ENCODE data around the gene FSD2.

Gene FSD2

GRCh38 chr15:82810061-82810889 is 4.4 kb upstream of the FSD2 start:
- TF ChIP-seq GATA3 (IDR thresholded peaks at IDR 0.05; ENCODE audit: low read depth, low read length) (no peak), GATA2 (IDR thresholded peaks at IDR 0.05; ENCODE audit: low read depth, low read length) (no peak)

GRCh38 chr15:82809308-82810060 is 3.6 kb upstream of the FSD2 start, which contains the start of gene WHAMM:
TSS of gene WHAMM (plus strand) at chr15:82809628. CDS start at chr15:82809727, 99 bp downstream.
- TF ChIP-seq GATA2 (IDR thresholded peaks at IDR 0.05; ENCODE audit: low read depth, low read length) (no peak), GATA3 (IDR thresholded peaks at IDR 0.05; ENCODE audit: low read depth, low read length) (no peak)

- TF ChIP-seq GATA3 (IDR thresholded peaks at IDR 0.05; ENCODE audit: low read depth, low read length) (no peak), GATA2 (IDR thresholded peaks at IDR 0.05; ENCODE audit: low read depth, low read length) (no peak)
These were observed 2.8 kb upstream of the FSD2 start for GRCh38 chr15:82808634-82809041.

- no peak for TF ChIP-seq GATA2 (IDR thresholded peaks at IDR 0.05; ENCODE audit: low read depth, low read length)
- no peak for TF ChIP-seq GATA3 (IDR thresholded peaks at IDR 0.05; ENCODE audit: low read depth, low read length)
These were observed 2.2 kb upstream of the FSD2 start for GRCh38 chr15:82807920-82808633.

GRCh38 chr15:82804575-82804949 is 1.3 kb downstream of the FSD2 start:
- no peak for TF ChIP-seq GATA3 (IDR thresholded peaks at IDR 0.05; ENCODE audit: low read depth, low read length)
- TF ChIP-seq GATA2 (IDR thresholded peaks at IDR 0.05; ENCODE audit: low read depth, low read length), result no peak

GRCh38 chr15:82803793-82804574 is 1.9 kb downstream of the FSD2 start:
- TF ChIP-seq GATA2 (IDR thresholded peaks at IDR 0.05; ENCODE audit: low read depth, low read length) (no peak), GATA3 (IDR thresholded peaks at IDR 0.05; ENCODE audit: low read depth, low read length) (no peak)

GRCh38 chr15:82802497-82802896 is 3.4 kb downstream of the FSD2 start:
- no peak for TF ChIP-seq GATA2 (IDR thresholded peaks at IDR 0.05; ENCODE audit: low read depth, low read length)

- TF ChIP-seq GATA2 (IDR thresholded peaks at IDR 0.05; ENCODE audit: low read depth, low read length) (no peak), GATA3 (IDR thresholded peaks at IDR 0.05; ENCODE audit: low read depth, low read length) (no peak)
These were observed 6.6 kb downstream of the FSD2 start for GRCh38 chr15:82799183-82799841.

- TF ChIP-seq GATA3 (IDR thresholded peaks at IDR 0.05; ENCODE audit: low read depth, low read length) (no peak), GATA2 (IDR thresholded peaks at IDR 0.05; ENCODE audit: low read depth, low read length) (no peak)
These were observed 7.2 kb downstream of the FSD2 start for GRCh38 chr15:82798531-82799166.

- TF ChIP-seq GATA2 (IDR thresholded peaks at IDR 0.05; ENCODE audit: low read depth, low read length) (no peak), GATA3 (IDR thresholded peaks at IDR 0.05; ENCODE audit: low read depth, low read length) (no peak)
These were observed 7.8 kb downstream of the FSD2 start for GRCh38 chr15:82798104-82798503.

GRCh38 chr15:82793737-82794136 is 12.1 kb downstream of the FSD2 start:
- no peak for TF ChIP-seq GATA2 (IDR thresholded peaks at IDR 0.05; ENCODE audit: low read depth, low read length)
- no peak for TF ChIP-seq GATA3 (IDR thresholded peaks at IDR 0.05; ENCODE audit: low read depth, low read length)

- TF ChIP-seq GATA3 (IDR thresholded peaks at IDR 0.05; ENCODE audit: low read depth, low read length) (no peak), GATA2 (IDR thresholded peaks at IDR 0.05; ENCODE audit: low read depth, low read length) (no peak)
These were observed 13.8 kb downstream of the FSD2 start for GRCh38 chr15:82792068-82792467.

- TF ChIP-seq GATA3 (IDR thresholded peaks at IDR 0.05; ENCODE audit: low read depth, low read length), result no peak
These were observed 15.5 kb downstream of the FSD2 start for GRCh38 chr15:82790321-82790720.

Measured in SH-SY5Y (cell line).